Renal cortical epithelial cell (primary cell): ENCODE measurements around the gene PITPNM1. TPM values are rescaled to one million over a fixed set of nuclear protein-coding genes. Genes with fewer than 3 reads are reported as not detected.

ENCODE experiments used
- DNase-seq: peaks from one replicate; pipeline ENCODE4 v3.0.0-alpha.2; 2011; ENCODE audit warnings: low read depth
- total RNA-seq: library from RNA; depleted of rRNA; stranded (reverse); fragments of >200 nt; gene quantifications from 2 replicates; pipeline ENCODE4 v1.2.3, GENCODE V29; 2014

PITPNM1 gene
- total RNA-seq, 1 donor from 2014 or later, result 151 TPM

DNA sequence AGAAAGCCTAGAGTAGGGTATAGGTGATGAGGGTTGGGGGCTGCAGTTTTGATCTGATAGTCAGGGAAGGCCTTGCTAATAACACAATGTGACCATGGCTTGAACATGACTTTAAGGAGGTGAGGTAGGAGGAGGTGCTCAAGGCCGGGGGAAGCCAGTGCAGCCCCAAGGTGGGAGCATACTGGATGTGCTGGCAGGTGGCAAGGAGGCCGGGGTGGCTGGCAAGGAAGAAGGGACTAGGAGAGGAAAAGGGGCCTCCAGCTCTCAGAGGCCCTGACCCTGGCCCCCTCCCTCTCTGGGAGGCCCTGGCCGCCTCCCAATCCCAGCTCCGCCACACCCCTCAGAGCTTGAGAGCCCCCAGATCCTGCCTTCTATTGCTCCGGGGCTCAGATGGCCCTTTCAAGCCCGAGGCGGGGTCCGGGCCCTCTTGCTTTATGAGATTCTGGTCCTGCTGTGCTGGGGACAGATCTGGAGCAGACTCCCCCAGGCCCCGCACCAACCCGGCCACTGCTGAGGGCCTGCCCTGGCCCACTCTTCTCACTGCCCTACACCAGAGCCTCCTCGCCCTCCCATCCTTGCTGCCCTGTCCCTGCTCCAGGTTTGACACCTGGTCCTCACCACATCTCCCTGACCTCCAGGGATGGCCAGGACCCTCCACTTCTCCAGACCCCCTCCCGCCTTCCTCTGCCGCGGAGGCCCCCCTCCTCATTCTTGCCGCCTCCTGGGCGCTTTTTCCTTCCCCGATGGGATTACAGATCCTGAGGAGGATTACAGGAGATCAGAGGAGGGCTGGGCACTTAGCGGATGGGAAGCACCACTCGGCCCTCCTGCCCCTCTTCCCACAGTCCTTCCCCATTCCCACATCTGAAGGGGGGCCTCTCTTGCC is 1.8 kb downstream of the PITPNM1 start:
- no peak for DNase-seq

DNA sequence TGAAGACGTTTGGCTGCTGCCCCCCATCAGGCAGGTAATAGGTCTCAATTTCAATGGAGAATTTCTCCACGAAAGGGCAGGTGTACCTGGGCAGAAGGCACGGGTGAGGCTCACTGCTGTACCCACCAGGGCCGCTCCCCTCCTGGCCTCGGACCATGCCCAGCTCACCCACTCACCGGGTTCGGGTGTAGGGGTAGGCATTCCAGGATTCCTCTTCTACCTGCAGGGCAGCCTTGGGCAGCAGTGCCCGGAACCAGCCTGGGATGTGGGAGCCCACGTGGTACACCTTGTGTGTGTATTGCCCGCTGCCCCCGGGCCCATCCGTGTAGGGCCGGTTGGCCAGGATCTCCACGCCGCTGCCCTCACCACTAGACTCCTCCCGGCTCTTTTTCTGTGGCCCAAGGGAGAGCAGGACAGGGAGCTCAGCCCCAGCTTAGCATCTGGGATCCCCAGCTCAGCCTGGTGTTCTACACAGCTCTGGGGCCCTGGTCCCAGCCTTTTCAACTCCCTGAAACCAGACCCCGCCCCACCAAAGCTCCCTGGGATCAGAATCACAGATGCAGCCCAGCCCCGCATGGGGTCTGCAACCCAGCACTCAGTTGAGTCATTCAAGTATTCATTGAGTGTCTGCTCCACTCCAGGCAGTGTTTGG is 2.7 kb downstream of the PITPNM1 start:
- DNase-seq, result no peak

DNA sequence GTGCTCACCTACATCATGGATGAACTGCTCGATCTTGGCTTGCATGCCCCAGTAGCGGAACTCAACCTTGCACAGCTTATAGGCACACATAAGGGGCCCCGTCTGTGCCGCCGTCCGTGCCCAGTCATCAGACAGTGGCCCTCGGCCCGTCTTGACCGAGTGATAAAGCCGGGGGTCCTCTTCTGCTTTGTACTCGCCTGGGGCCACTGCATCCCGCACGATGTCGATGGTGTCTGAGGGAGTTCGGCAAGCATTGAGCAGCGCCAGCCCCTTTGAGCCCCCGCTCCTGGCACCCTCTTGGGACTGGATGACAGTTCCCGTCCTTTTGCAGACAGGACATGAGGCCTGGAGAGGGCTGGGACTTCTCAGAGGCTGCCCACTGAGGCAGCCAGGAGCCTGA is 3.3 kb downstream of the PITPNM1 start:
- DNase-seq, result no peak

DNA sequence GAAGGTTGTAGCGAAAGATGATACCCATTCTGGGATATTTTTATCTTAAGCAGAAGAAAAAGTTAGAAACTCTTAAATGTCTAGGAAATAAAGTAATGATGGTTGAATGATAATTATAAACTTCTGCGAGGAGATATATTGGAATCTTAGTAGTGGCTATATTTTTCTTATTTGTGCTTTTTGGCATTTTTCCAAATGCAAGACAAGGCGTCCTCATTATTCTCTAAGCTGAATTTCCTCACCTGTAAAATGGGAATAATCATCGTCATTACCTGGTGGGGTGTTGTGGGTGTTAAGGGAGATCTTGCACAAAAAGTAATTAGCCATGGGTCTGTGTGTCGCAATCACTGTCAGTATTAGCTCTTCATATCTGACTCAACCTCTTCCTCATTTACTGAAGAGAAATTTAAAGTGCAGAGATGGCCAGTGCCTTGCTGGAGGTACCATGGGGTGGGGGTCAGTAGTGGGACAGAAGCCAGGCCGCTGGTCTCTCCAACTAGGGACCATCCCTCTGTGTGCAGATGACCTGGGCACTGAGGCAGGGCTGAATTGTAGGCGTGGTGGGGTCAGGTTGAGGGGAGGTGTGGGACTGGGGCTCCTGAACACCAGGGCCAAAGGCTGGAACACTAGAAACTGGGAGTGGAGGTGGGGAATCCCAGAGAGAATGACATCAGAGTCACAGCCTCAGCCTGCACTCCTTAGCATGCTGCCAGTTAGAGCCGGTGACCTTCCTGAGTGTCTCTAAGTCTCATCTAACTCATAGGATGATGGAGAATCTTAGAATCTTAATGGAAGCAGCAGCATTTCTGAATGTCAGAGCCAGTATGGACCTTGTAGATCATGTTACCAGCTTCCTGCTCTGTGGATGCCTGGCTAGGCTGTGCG is 4.1 kb downstream of the PITPNM1 start:
- no peak for DNase-seq

DNA sequence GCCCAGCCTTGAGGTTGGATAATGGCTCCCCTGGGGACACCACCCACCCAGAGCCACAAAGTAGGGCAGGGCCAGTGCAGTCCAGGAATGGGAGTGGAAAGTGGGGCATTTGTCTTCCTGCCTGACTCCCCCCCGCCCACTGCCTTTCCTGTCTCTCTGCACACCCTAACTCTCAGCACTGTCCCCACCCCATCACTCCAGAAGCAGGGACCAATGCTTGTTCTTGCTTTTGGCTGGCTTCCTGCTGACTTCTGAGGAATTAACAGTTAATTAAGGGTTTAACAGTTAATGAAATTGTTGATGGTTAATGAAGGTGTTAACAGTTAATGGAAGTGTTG is 4.7 kb downstream of the PITPNM1 start:
- DNase-seq, result no peak

DNA sequence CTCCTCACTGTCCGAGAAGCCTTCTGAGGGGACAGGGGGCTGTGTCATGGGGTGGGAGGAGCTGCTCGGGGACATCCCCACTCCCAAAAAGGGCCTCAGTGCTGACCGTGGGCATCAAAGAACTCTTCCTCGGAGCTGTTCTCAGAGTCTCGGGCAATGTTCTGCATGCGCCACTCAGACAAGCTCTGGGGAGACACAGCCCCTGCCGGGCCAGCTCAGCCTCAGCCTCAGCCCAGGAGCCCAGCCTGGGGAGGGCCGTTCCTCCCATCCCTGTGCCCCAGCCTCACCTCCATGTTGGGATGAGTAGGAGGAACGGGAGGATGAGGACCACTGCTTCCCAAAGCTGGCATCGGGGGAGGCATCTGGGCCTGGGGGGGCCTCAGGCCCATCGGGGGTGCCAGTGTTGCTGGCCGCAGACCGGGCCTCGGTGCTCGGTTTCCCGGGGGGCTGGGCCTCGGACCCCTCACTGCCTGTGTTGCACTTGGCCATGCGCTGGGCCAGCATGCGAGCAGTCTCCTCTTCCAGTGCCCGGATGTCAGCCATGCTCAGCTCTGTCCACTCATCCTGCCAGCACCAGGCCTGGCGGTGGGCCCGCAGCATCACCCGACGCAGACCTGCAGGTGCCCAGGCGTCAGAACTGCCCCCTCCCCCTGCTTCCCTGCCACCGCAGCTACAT is 5.2 kb downstream of the PITPNM1 start:
- no peak for DNase-seq

DNA sequence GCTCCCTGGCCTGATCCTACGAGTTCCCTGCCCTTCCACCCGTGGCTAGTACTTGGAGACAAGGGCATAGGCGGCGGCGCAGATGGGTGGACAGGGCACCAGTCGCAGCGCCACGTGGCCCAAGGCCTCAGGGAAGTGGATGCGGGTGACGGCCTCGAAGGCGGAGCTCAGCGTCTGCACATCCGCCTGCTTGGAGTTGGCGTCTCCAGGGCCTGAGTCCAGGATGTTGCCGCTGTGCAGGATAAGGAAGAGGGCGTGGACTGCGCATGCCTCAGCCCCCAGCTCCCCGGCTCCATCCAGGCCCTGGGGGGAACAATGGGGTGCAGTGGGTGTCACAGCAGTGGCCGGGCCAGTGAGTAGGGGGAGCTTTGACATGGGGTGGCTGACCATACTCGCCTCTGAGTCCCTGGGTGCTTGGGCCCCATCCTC is 6.6 kb downstream of the PITPNM1 start:
- DNase-seq, result no peak

DNA sequence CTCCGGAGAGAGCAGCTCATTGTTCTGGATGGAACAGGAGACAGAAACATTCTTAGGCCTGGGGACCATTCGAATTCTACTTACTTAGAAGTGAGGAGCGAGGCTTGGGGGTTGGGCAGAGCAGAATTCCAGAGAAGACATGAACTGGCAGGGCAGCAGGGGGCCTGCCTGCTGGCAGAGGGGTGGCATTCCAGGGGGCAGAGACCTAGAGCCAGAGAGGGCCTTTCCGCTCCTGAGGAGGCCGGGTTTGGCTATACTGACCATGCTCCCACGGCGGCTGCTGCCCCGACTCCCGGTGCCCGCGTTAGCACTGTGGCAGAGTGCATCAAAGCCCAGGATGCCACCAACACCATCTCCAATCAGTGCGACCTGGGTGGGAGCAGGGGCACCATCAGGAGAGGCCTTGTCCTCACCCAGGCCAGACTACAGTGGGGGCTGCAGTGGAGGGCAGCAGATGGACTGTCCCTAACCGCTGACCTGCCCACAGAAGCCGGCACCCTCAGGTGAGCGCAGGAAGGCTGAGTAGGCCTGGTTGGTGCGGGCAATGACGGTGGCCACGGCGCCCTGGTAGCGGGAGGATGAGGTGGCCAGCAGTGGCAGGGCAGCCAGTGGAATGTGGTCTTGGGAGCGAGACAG is 7.4 kb downstream of the PITPNM1 start:
- DNase-seq, result no peak

DNA sequence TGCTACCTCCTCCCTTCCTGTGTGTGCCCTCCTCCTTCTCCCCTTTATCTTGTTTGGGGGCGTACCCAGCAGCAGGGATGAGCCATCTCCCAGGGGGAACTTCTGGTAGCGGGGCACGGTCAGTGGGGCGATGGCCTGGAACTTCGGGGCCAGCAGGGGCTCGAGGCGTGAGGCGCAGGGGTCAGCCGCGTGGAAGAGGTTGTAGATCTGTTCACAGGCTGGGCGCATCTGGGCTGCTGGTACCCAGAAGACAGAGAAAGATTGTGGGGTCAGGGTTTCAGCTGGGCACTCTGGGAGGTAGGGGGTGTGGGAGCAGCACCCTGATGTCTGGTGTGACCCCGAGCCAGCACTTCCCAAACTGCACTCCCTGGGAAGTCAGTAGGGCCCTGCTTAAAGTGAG is 9.1 kb downstream of the PITPNM1 start:
- no peak for DNase-seq

DNA sequence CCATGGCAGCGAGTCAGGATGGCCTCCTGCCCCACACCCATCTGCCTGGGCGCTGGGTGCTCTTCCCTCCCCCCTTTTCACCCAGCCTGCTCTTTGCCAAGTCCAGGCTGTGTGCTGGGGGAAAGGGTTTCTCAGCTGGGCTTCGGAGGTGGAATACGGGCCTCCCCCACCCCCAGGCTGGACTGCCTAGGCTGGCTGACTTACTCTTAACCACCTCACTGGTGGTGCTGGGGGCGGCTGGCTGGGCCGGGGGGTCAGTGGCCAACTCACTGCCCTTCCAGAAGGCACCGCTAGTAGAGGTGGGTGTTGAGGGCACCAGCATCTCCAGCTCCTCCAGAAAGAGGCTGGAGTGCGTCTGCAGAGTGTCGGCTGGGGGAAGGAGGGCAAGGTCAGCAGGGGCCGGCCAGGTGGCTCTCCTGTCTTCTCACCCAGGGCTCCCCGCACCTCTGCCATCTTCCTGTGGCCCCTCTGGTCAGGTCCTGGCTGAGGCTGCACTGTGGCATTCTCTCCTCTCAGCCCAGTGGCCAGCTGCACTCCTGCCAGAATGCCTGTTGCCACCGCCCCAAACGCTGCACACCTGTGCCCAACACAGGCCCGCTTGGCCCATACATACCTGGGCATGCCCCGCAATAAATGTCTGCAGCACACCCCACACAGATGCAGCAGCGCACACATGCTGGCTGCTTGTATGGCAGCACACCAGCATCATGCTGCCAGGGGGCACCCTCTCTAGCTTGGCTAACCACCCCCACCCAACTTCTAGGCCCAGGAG is 9.7 kb downstream of the PITPNM1 start:
- DNase-seq, result no peak

DNA sequence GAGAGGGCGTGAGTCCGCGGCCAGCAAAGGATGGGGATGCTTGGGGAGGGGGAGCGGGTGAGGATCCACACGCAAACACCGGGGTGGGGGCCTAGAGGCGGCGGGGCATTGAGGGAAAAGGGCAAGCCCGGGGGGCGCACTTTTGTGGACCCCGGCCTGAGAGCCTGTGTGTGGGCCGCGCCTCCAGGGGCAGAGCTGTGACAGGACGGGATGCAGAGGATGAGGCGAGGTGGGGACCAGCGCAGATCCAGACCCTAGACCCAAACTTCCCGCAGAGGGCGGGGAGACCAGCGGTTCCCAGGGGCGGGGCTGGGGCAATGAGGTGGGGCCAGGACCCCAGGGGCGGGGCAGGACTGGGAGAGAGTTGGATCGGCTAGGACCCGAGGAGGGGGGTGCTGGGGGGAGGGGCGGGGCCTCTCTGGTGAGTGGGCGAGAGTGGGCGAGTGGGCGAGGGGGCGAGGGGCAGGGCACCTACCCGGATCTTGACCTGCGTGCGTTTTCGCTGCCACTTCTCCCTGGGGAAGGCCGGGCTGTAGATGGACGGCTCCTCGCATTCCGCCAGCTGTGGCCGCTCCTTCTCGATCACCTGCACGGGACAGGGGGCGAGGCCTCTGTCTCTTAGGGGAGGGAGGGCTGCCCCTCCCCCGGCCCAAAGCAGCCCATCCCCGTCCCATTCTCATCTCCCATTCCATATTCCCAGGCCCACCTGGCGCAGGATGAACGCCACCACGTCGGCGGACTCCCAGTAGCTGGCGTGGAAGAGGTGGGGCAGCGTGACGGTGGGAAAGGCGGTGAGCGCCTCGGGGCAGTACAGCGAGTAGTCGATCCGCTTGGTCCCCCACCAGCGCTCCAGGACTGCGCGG is 10.6 kb downstream of the PITPNM1 start:
- no peak for DNase-seq

DNA sequence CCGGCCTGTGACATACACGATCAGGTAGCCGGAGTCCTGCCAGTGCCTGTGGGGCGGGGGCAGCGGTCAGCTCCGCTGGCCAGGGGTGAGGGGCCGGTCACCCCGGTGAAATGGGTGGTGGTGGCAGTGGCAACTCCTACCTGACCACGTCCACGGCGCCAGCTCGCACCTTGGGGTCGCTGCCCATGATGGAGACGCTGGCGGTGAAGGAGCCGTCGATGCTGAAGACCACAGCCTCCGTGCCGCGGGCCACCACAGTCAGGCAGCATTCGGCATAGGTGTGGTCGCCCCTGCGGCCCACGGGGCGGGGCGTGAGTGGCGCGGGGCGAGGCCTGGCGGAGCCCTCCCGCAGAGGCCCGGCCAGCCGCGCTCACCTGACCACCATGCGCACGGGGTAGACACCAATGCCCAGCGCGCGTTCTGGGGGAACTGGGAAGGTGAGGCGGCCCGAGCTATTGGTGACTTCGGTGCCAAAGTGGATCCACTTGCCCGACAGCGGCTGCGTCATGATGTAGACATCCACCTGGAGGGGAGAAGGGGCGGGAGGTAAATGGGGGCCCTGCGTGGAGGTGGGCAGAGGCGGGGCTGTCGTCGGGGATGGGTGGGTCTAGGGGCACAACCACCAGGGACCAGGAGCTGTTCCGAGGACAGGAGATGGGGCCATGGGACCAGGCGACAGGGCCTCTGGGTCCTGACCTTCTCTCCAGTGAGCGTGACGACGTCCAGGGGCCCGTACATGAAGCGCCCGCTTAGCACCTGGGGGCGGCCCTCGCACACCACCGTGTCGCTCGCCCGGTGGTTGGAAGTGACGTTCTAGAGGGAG is 11.4 kb downstream of the PITPNM1 start:
- no peak for DNase-seq

DNA sequence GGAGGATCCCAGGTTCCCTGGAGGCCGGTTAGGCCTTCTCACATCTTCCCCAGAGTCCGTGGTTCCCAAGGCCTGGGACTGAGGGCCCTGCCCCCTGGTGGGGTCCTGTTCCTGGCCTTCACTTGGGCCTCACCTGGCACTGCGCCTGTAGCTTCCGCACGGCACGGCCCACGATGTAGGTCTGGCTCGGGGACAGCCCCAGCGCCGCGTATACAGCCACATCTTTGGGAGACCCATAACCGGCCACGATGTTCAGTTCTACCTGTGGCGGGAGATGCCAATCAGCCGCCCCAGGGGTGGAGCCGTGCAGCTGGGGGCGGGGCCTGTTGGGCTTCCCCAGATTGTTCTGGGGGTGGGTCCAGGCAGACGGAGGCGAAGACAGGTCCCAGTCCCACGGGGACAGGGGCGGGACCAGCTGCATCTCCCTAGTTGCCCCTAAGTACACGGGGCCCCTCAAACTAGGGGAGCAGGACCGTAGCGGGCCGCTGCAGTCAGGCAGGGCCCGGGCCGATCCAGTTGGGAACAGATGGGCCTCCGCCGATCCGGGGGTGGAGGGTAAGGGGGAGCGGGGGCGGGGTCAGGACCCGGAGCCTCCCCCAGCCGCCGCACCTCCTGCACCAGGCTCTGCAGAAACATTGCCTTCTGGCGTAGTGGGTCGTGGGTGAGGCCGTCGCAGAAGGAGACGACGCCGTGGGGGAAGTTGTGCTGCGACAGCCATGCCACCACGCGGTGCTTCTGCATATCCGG is 12.2 kb downstream of the PITPNM1 start:
- no peak for DNase-seq

DNA sequence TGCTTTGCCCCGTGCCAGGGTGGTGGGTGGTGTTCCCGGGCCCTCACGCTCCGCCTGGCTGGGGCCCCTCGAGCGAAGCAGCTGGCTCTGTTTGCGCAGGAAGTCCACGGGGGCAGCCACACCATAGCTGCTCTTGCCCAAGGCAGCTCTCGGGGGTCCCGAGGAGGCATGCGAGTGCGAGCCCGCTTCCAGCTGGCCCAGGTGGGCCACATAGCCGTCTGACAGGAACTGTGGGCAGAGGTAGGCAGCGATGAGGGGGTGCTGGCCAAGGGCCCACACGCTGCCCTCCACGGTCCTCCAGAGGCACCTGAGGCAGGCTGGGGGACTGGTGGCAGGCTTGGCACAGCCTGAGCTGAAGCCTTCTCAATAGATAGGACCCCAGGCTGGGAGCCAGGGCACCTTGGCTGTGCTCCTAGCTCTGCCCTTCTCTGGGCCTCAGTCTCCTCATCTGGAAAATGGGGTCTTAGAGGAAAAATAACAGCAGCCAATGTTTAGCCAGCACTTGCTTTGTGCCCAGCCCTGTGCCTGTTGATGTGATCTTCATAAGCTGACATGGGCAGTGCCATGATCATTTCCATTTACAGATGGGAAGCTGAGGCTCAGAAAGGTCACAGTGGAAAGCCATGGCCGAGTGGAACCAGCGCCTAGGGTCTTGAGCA is 13.0 kb downstream of the PITPNM1 start:
- DNase-seq, result no peak

DNA sequence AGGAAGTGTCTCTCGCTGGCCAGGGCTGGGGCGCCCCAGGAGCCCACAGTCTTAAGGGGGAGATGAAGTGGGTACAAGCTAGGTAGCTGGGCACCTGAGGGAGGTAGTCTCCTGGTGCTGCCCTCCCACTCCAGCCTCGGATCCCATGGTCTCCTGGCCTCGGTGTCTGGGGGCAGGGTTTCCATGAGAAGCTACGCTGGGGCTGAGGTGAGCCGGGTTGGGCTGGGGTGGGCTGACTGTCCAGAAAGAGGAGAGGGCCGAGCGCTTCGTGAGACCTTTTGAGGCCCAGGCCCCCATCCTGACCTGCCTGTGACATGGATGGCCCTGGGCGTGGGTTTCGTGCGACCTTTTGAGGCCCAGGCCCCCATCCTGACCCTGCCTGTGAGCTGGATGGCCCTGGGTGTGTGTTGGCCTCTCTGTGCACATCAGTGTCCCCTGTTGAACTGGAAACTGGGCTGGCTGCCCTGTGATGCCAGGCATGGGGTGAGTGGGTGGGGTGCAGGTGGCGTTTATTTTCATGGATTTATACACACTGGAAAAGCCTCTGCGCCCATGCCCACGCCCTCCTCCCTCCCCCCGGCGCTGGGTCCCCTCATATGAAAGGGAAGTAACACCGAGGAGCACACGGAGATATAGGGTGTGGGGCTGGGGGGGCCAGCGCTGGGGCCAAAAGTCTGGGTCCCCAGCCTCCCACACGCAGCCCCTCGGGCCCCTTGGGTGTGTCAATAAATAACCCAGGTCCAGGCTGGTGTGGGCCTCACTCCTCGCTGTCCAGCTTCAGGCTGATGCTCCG is 13.7 kb downstream of the PITPNM1 start:
- no peak for DNase-seq

DNA sequence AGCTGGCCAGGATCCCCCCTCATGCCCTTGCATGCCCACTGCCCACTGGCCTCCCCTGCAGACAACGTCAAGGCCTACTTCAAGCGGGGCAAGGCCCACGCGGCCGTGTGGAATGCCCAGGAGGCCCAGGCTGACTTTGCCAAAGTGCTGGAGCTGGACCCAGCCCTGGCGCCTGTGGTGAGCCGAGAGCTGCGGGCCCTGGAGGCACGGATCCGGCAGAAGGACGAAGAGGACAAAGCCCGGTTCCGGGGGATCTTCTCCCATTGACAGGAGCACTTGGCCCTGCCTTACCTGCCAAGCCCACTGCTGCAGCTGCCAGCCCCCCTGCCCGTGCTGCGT is 14.5 kb downstream of the PITPNM1 start:
- no peak for DNase-seq
